Left lobe of liver (tissue), 2 donors: ENCODE measurements around the gene NIPAL3. TPM values are rescaled to one million over a fixed set of nuclear protein-coding genes. Genes with fewer than 3 reads are reported as not detected.
"Not testable (repeated sequence)": the region's sequence is repeated elsewhere in the genome, so short reads cannot be mapped to it uniquely, and the experiment has no call there.

Source experiments
- ATAC-seq: fragments of 200-7000 bp; cut with Tn5 transposase; one replicate; pipeline ENCODE4 v1.9.1; 2020; ENCODE audit warnings: mild to moderate bottlenecking, moderate library complexity
- DNase-seq: peaks from one replicate; pipeline ENCODE4 v3.0.0-alpha.2; 2020; ENCODE audit warnings: low spot score
- total RNA-seq: library from RNA; stranded (reverse); gene quantifications from one replicate; pipeline ENCODE4 v1.2.1, GENCODE V29; 2021
- donor health status: DM: no; HTN: no; CAD: no; lungs with moderate emphysema.
- donor health status: DM: no; HTN: yes; CAD: no.

Gene NIPAL3
- total RNA-seq, 1 donor from 2014 or later: 6.3 TPM

DNA sequence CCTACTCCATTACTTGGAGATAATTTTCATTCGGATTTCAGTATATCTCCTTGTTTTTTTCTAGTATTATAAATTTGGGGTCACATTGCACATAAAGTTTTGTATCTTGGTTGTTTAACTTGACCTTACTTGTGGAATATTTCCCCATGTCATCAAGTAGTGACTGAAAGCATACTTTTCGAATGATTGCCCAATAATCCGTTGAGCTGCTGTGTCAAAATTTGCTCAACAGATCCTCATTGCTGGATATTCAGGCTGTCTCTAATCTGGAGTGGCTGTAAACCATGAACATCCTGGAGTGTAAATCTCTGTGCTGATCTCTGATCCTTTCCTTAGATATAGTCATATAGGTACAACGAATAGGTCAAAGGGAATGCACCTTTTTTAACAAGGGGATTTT is 4.9 kb downstream of the NIPAL3 start:
- ATAC-seq: no peak

DNA sequence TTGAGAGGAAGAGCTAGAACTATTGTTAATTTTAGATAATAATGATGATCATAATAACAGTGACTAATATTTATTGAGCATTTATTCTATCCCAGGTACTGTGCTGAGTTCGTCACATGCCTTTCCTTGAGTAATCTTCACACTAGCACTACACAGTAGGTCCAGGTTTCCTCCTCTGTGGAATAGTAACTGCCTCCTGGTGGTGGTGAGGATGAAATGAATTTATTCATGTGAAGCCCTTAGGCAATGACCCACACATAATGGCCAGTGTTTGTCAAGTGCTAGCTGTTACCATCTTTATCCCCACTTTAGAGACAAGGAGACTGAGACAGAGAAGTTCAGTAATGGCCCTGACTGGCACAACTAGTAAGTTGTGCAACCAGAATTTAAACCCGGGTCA is 5.9 kb downstream of the NIPAL3 start:
- ATAC-seq (no peak), DNase-seq (no peak)

More for the DNA sequence above, 4.9 kb downstream of the NIPAL3 start:
- no peak for DNase-seq

DNA sequence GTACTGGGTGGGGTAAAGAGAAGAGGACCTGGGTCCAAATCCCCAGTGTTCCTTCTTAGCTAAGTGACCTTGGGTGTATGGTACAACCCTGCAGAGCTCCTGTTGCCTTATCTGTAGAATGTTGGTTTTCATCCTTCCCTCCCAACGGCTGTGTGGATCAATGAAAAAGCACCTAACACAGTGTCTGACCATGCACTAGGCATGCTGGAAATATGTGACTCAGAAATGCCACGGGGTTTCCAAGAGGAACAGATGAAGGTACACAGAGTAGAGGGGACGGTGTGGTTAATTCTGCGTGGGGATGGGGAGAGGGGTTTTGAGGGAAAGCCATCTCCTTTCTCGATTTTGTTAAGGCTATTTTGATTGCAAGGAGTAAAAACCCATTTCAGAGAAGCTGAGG is 8.6 kb downstream of the NIPAL3 start:
- DNase-seq: no peak
- no peak for ATAC-seq

DNA sequence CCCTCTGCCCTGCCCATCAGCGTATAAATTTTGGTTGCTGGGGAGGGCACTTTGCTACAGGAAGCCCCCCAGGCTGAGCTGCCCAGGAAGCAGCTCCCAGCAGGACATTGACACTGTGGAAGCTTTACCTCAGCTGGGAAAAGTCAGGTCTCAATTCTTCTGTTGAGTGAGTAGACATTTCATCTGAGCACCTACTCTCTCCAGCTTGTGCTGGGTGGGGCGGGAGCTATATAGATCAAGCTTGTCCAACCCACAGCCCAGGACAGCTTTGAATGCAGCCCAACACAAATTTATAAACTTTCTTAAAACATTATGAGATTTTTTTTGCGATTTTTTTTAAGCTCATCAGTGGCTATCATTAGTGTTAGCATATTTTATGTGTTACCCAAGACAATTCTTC is 9.4 kb downstream of the NIPAL3 start:
- ATAC-seq: no peak

DNA sequence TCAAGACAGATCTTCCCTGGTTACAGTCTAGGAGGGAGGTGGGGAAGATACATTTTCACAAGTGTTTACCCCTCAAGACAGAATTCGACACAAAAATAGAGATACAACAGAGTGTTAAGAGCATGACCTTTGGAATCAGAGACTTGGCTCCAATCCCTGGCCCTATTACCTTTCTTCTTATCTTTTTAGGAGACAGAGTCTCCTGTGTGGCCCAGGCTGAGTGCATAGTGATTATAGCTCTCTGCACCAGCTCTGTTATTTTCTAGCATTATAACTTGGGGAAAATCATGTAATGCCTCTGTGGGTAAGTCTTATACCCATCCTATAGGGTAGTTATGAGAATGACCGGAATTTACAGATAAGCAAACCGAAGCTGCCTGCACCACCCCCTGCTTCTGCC is 9.8 kb downstream of the NIPAL3 start:
- DNase-seq: no peak
- ATAC-seq: peak; percentile 52

More for the DNA sequence above, 9.4 kb downstream of the NIPAL3 start:
- no peak for DNase-seq

DNA sequence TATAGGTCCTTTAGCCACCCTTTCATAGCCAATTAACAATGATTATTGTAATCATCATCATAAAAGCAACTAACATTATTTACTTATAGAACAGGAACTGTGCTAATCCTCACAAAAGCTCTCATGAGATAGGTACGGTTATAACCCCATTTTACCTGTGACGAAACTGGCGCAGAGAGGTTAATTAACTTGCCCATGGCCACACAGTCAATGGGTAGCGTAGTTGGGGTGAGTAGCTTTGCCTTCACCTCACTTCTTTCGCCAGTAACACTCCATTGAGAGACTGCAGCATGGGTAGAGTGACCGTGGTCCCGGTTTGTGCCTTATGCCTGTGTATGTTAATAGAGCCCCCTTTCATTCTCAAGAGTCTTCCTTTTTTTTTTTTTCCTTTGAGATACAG is 10.3 kb downstream of the NIPAL3 start:
- no peak for DNase-seq
- no peak for ATAC-seq

DNA sequence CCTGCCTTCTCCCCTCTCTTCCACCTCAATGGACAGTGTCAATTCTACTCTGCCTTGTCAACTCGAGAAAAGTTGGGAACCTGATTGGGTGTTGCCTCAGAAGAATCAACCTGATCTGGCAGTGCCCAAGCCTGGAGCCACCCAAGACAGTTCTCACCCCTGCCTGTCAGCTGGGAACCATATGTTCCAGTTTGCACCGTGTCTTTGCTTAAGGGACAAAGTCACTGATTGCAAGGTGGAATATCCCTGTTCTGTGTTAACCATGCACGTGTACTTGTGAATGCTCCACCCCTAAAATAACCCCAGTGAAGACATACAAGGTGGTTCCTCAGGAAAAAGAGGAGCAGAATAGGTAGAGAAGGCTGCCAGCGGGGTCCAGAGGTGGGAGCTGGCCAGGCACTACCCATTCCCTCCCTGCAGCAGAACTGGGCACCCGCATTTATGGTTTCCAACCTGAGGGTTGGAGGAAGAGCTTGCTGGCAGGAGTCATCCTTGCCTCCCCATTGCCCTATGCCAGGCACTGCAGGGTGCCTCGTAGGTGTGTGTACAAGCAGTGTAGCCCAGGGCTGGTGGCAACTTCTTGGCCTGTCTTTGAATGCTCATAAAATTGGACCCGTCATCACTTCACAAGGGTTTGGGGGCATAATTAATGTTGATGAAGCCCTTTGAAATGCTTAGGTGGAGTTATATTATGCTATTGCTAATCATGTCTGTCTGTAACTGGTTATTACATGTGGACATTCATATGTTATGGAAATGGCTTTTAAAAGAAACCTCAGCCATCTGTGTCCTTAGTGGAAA is 11.3 kb downstream of the NIPAL3 start:
- DNase-seq (no peak), ATAC-seq (no peak)

DNA sequence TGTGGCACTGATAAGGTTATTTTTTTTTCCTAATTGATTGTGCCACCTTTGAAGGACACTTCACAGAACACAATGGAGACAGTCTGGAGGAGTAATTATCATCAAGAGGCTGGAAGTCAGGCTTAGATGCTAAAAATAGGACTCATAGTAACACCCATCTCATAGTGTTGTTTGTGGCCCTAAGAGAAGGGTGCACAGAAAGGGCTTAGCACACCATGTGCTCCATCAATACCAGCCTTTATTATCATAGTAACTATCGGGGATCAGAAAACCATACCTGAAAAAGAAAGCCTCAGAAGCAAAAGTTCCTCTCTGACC is 11.9 kb downstream of the NIPAL3 start:
- no peak for DNase-seq
- no peak for ATAC-seq

DNA sequence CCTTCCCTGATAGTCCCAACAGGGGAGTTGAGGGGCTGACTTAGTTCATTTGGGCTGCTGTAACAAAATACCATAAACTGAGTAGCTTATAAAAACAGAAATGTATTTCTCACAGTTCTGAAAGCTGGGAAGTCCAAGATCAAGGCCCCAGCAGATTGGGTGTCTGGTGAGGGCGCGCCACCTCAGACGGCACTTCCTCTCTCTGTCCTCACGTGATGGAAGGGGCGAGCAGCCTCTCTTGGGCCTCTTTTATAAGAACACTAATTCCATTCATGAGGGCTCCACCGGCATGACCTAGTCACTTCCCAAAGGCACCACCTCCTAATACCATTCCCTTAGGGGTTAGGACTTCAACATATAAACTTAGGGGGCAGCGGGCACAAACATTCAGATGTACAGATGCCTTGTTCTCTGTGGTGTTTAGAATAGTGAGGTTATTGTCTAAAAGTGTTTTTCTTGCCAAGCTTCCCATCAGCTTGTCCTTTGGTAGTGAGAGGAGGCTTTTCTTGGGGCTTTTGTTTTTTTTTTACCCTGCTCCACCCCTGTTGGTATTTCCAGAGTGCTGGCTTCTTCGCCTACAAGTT is 20.3 kb downstream of the NIPAL3 start:
- DNase-seq (no peak), ATAC-seq (no peak)

DNA sequence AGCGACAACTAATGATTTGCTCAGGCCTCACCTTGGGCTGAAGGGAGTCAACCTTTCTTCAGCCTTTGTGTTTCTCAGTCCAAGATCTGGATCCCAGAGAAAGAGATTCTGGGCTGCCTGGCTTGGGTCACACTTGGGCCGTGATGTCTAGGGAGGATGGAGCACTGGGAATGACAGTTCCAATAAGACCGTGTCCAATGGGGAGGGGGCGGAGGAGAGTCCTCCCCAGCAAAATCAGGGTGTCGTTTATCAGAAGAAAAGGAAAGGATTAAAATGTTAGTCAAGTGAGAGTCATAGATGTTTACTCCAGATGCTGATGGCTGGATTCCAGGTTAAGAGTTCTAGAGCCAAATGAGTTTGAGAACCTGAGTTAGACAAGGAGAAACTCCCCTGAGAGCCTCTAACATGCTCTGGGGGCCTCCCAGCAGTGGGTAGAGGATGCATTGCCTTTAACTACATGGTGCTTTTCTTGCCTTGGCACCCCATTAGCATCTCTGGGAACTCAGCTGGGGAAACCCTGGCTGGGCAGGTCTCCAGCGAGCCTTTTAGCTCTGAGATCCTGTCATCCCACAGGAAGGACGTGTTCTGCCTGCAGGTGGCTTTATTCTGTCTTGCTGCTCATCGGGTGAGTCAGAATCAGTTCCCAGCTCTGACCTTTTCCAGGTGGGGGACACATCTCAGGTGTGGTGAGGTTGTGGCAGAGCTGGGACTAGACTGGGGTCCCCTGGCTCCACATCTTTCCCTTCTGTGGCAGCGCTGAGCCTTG is 22.2 kb downstream of the NIPAL3 start:
- ATAC-seq (no peak), DNase-seq (no peak)

DNA sequence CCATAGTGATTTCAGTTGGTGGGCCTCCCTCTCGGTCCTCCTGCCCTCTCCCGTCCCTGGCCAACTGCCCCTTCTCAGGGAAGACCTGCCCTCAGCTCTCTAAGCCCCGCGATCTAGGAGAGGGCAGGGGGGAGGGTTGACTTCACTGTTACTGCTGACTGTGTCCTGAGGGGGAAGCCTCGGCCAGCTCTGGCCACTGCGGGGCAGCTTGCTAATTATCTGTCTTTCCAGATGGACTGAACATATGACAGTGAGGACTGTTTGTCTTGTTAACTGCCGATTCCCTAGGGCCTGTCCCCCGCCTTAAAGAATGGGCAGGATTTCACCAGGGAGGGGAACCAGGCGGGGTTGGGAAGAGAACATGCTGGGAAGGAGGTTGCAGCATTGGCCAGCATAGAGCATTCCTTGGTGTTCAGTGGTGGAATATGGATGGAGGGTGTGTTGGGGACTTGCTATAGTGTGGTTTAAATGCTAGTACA is 22.9 kb downstream of the NIPAL3 start:
- ATAC-seq (no peak), DNase-seq (no peak)

DNA sequence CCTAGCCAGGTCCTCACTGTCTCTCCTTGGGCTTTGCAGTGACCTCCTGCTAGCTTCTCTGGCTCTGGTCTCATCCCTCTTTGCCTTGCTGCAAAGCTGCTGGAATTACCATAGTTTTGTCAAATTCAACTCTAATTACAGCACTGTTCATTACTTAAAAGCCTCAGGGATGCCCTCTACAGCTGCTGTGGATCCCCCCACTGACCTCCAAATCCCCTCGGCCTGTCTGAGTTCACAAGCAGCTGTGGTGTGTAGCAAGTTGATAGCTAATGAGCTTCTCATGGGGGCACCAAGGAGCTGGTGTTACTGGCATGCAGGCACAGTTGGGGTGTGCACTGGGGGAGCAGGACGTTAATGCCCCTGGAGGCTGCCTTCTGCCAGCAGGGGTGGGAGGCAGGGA is 24.8 kb downstream of the NIPAL3 start:
- ATAC-seq (no peak), DNase-seq (no peak)

DNA sequence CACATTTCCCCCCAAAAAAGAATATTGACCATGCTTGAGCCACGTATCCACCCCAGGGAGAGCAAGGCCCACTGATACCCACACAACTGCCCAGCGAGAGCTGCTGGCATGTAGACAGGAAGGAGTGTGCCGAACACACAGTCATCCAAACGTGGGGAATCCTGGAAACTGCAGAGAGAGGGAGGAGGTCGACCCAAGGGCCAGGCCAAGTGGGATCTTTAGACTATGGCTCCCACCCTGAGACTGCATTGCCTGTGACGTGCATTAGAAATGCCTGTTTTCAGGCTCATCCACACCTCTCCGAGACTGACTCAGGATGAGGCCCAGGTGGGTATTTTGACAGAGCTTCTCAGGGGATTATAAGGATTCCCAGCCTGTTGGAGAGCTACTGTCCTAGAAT is 25.9 kb downstream of the NIPAL3 start:
- ATAC-seq (no peak), DNase-seq (no peak)

DNA sequence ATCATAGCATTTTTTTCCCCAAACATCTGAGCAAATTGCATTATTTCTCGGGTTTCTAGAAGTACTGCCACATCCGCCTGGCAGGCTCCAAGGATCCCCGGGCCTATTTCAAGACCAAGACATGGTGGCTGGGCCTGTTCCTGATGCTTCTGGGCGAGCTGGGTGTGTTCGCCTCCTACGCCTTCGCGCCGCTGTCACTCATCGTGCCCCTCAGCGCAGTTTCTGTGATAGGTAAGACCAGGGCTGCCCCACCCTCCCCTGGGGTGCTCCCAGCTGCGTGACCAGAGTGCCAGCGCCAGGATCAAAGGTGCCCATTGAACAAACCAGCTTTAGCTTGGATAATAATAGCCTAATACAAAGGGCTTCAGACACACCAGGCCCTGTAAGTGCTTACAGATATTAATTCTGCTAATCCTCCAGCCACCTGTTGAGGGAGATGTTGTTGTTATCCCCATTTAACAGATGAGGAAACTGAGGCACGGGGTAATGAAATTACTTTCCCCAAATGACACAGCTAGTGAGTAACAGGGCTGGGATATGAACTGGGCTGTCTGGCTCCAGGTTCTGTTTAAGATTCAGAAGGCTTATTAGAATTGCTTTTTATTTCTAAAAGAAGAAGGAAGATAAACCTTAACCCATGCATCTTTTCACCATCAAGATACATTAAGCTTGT is 26.5 kb downstream of the NIPAL3 start:
- no peak for DNase-seq
- ATAC-seq: no peak

DNA sequence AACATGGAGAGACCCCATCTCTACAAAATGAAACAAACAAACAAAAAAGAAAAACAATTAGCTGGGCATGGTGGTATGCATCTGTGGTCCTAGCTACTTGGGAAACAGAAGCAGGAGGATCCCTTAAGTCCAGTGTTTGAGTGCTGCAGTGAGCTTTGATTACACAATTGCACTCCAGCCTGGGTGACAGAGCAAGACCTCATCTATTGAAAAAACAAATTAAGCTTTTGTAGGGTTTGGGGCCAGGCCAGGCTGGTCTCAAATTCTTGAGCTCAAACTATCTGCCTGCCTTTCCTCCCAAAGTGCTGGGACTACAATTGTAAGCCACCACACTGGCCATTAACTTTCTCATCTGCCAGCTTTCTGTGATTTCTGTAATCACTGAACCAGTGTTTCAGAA is 27.2 kb downstream of the NIPAL3 start:
- ATAC-seq: peak; percentile 42
- no peak for DNase-seq

DNA sequence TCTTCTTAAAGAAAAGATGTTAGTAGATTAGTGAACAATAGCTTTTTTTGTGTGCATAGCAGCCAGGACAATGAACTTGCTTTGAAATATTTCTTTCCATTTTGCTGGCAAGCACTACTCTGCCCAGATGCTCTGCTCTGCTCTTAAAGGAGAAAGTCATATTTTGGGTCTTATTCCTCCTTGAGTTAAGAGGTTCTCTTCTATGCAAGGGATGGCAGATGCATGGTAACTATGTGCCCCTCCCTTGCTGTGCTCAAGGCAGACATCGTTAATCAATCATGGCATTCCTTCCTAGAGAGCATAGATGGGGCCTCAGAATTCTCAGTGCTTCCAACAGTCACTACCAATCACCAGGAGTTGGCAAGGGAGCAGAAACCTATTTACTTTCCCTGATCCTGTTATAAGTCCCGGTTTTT is 27.6 kb downstream of the NIPAL3 start:
- ATAC-seq (no peak), DNase-seq (no peak)

DNA sequence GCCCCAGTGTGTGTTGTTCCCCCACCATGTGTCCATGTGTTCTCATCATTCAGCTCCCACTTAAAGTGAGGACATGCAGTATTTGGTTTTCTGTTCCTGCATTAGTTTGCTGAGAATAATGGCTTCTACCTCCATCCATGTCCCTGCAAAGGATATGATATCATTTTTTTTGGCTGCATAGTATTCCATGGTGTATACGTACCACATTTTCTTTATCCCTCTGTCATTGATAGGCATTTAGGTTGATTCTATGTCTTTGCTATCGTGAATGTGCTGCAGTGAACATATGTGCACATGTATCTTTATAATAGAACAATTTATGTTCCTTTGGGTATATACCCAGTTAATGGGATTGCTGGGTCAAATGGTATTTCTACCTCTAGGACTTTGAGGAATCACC is 30.8 kb downstream of the NIPAL3 start:
- ATAC-seq, DNase-seq: not testable (repeated sequence)

DNA sequence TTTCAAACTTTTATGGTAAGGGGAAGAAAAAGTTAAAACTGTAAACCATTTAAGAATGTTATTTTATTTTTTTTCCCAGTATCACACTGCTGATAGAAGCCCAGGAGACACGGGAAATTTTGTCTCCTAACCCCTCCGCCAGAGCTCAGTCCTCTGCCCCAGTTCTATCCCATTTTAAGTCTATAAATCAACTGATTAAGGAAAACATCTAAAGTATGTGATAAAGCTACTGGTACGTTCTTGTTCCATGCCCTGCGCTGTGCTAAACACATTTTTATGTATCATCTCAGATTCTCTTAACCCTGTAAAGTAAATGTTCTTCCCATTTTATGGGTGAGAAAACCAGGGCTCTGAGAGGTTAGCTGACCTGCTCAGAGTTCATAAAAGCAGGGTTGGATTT is 34.7 kb downstream of the NIPAL3 start:
- DNase-seq: no peak
- no peak for ATAC-seq

DNA sequence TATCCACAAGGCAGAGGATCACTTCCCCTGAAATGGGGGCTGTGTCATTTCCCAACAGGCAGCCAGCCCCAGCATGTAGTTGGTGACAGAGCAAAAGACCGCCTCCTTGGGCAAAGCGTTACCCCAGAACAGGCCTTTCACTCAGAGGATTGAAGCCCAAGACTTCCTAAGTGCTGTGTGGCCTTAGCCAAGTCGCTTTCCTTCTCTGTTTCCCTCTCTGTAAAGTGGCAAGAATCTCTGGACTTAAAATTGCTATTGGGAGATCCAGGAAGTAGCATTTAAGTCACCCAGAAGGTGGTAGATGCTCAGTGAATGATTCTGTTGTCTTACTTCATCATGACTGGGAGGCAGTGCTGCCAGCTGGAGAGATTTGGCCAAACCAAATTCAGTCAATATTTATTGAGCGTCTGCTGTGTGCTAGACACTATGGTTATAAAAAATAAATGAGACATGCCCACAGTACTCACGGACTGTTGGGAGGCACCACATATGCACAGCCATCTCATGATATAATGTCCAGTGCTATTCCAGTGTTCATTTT is 35.3 kb downstream of the NIPAL3 start:
- DNase-seq (no peak), ATAC-seq (no peak)

DNA sequence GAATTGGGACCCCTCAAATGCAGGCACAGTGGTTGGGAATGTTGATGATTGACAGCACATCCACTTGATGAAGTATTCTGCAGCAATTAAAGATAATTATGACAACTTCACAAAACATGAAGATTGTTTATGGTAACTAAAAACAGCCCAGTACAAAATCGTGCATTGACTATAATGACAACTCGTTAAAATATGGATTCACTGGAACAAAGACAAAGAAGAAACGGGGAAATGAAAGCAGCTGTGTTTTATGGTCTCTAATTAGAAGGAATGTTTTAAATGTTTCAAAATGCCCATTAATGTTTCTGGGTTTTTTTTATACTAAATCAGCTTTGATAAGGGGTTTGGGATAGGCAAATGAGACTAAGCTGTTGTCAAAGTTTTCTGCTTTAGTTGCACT is 36.1 kb downstream of the NIPAL3 start:
- DNase-seq (no peak), ATAC-seq (no peak)

DNA sequence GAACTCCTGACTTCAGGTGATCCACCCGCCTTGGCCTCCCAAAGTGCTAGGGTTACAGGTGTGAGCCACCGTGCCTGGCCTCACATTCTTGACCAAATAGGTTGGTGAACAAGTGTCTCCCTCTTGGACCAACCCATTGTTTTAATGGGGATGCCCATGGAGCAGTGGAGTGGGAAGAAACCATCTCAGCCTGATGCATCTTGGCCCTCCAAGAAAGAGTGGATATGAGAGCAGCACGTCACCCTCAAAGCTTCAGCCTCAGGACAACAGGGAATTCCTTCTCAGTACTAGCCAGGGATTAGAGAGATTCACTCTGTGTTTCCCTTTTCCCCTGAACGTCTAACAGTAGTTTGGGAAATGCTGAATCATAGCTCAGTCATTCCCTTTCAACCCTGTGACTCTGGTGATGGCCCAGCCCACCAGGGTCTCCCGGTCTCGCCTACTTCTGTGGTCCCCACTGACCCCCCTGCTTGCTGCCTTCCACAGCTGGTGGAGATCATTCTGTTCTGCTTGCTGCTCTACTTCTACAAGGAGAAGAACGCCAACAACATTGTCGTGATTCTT is 37.4 kb downstream of the NIPAL3 start:
- ATAC-seq (no peak), DNase-seq (no peak)
